ENCODE results near the gene LHX6.

The LHX6 gene

GRCh38 chr9:122220673-122221182 lies 8.0 kb downstream of the LHX6 start:
- no peak for TF ChIP-seq CTCF (IDR thresholded peaks at IDR 0.05; ENCODE audit: low read length, missing control alignments)
- no peak overlapping the region for H3K4me3 ChIP-seq (replicated peaks; ENCODE audit: low read depth, low read length)
- no peak for DNase-seq (ENCODE audit: low read depth)

- DNase-seq (ENCODE audit: low read depth): peak; percentile 17
- no peak for TF ChIP-seq CTCF (IDR thresholded peaks at IDR 0.05; ENCODE audit: low read length, missing control alignments)
- no peak overlapping the region for H3K4me3 ChIP-seq (replicated peaks; ENCODE audit: low read depth, low read length)
Measured at GRCh38 chr9:122219856-122220672, 8.7 kb downstream of the LHX6 start.

GRCh38 chr9:122218935-122219855 lies 9.6 kb downstream of the LHX6 start:
- TF ChIP-seq CTCF (IDR thresholded peaks at IDR 0.05; ENCODE audit: low read length, missing control alignments): no peak
- no peak overlapping the region for H3K4me3 ChIP-seq (replicated peaks; ENCODE audit: low read depth, low read length)
- peak; percentile 17 for DNase-seq (ENCODE audit: low read depth)

GRCh38 chr9:122218071-122218934 lies 10.5 kb downstream of the LHX6 start:
- no peak overlapping the region for H3K4me3 ChIP-seq (replicated peaks; ENCODE audit: low read depth, low read length)
- no peak for DNase-seq (ENCODE audit: low read depth)
- no peak for TF ChIP-seq CTCF (IDR thresholded peaks at IDR 0.05; ENCODE audit: low read length, missing control alignments)

GRCh38 chr9:122217640-122218039 lies 11.1 kb downstream of the LHX6 start:
- no peak for DNase-seq (ENCODE audit: low read depth)
- no peak for TF ChIP-seq CTCF (IDR thresholded peaks at IDR 0.05; ENCODE audit: low read length, missing control alignments)
- no peak overlapping the region for H3K4me3 ChIP-seq (replicated peaks; ENCODE audit: low read depth, low read length)

- H3K4me3 ChIP-seq (replicated peaks; ENCODE audit: low read depth, low read length): no peak overlapping the region
- no peak for DNase-seq (ENCODE audit: low read depth)
- no peak for TF ChIP-seq CTCF (IDR thresholded peaks at IDR 0.05; ENCODE audit: low read length, missing control alignments)
Measured at GRCh38 chr9:122216798-122217418, 11.8 kb downstream of the LHX6 start.
